Measurements from ENCODE around the gene ELK1. TPM values are rescaled to one million over a fixed set of nuclear protein-coding genes. Genes with fewer than 3 reads are reported as not detected.

ELK1 gene
- total and polyA plus RNA-seq, 8 donors = 23.1 to 35.2 (median 27.8) TPM

- Histone ChIP-seq H3K4me3 (no peak overlapping the region), H3K27ac (peak overlapping the region in 1 of 2 donors; percentile 3), H3K36me3 (peaks cover 0 to 9% of the 10 kb centered on the region in 2 donors), H3K4me1 (peaks cover 3 to 20% of the 10 kb centered on the region in 2 donors), H3K27me3 (no peaks in the 10 kb centered on the region), H3K9me3 (no peaks in the 10 kb centered on the region)
- TF ChIP-seq CTCF (IDR thresholded peaks at IDR 0.05) = no peak
- ATAC-seq (no peak), DNase-seq (no peak)
- intact Hi-C loops (cut with DNase I) = no loop called here
These were observed 4.8 kb downstream of the ELK1 start for GRCh38 chrX:47645530-47645929.

- intact Hi-C loops (cut with DNase I) = no loop called here
These were observed 5.7 kb downstream of the ELK1 start for GRCh38 chrX:47644557-47645091.

GRCh38 chrX:47643926-47644325, 6.4 kb downstream of the ELK1 start:
- no peak for DNase-seq
- Histone ChIP-seq H3K36me3 (peaks cover 0 to 24% of the 10 kb centered on the region in 2 donors), H3K4me3 (no peak overlapping the region), H3K4me1 (peaks cover 3 to 14% of the 10 kb centered on the region in 2 donors), H3K27me3 (no peaks in the 10 kb centered on the region), H3K27ac (no peak overlapping the region), H3K9me3 (no peaks in the 10 kb centered on the region)
- peak; percentile 53 for ATAC-seq
- peak in 1 of 2 donors; percentile 18 for TF ChIP-seq CTCF (IDR thresholded peaks at IDR 0.05)
- intact Hi-C loops (cut with DNase I) = no loop called here

More at GRCh38 chrX:47644557-47645091, 5.7 kb downstream of the ELK1 start:
- H3K9me3 ChIP-seq = no peaks in the 10 kb centered on the region
- ATAC-seq (peak; percentile 40), DNase-seq (no peak)
- H3K4me1 ChIP-seq = peaks cover 3 to 20% of the 10 kb centered on the region in 2 donors
- no peak for TF ChIP-seq CTCF (IDR thresholded peaks at IDR 0.05)
- H3K36me3 ChIP-seq = peaks cover 0 to 18% of the 10 kb centered on the region in 2 donors
- no peak overlapping the region for H3K4me3 ChIP-seq
- no peak overlapping the region for H3K27ac ChIP-seq
- no peaks in the 10 kb centered on the region for H3K27me3 ChIP-seq

- DNase-seq = no peak
- Histone ChIP-seq H3K4me3 (no peak overlapping the region), H3K27ac (no peak overlapping the region), H3K36me3 (peaks cover 0 to 45% of the 10 kb centered on the region in 2 donors), H3K4me1 (peaks cover 0 to 17% of the 10 kb centered on the region in 2 donors), H3K9me3 (no peaks in the 10 kb centered on the region), H3K27me3 (no peaks in the 10 kb centered on the region)
- TF ChIP-seq CTCF (IDR thresholded peaks at IDR 0.05) = no peak
- intact Hi-C loops (cut with DNase I) = no loop called here
- no peak for ATAC-seq
These were observed 11.5 kb downstream of the ELK1 start for GRCh38 chrX:47638816-47639215.

GRCh38 chrX:47637546-47638195, 12.7 kb downstream of the ELK1 start:
- TF ChIP-seq CTCF (IDR thresholded peaks at IDR 0.05) = no peak
- Histone ChIP-seq H3K27me3 (no peaks in the 10 kb centered on the region), H3K36me3 (peaks cover 0 to 45% of the 10 kb centered on the region in 2 donors), H3K27ac (peak overlapping the region in 1 of 2 donors; percentile 55), H3K9me3 (no peaks in the 10 kb centered on the region), H3K4me3 (peak overlapping the region; percentile 15 to 45), H3K4me1 (peaks cover 0 to 28% of the 10 kb centered on the region in 2 donors)
- intact Hi-C loops (cut with DNase I) = no loop called here
- DNase-seq (peak in 3 of 4 donors; percentile 51 to 87 (median 78)), ATAC-seq (peak; percentile 97)

Measured in left lung (tissue), 10 donors.